Right atrium auricular region (tissue), 2 donors: Measurements from ENCODE around the gene RAET1G. TPM values are rescaled to one million over a fixed set of nuclear protein-coding genes. Genes with fewer than 3 reads are reported as not detected.

ENCODE experiments used
- DNase-seq: peaks from one replicate; pipeline ENCODE4 v3.0.0-alpha.2; 2019; ENCODE audit warnings: low spot score
- H3K27ac ChIP-seq, 2 donors: fragments of 200-600 bp; sonication (generic); 1 replicate in 1 of 2; 2 replicates in 1 of 2; pipeline ENCODE4 v1.5.1; 2016 to 2019
- H3K27me3 ChIP-seq, 2 donors: fragments of 200-600 bp; sonication (generic); one replicate each; pipeline versions ENCODE4 v1.5.1 to v1.6.0; 2017 to 2019
- H3K36me3 ChIP-seq: fragments of 200-600 bp; sonication (generic); one replicate; pipeline ENCODE4 v1.5.1; 2016
- H3K4me1 ChIP-seq, 2 donors: fragments of 200-600 bp; sonication (generic); one replicate each; pipeline versions ENCODE4 v1.5.1 to v1.6.0; 2017 to 2019
- H3K4me3 ChIP-seq, 2 donors: fragments of 200-600 bp; sonication (generic); 1 replicate in 1 of 2; 2 replicates in 1 of 2; pipeline ENCODE4 v1.5.1; 2017 to 2019; ENCODE audit warnings: mild to moderate bottlenecking in 1 of 2, moderate library complexity in 1 of 2
- H3K9me3 ChIP-seq, 2 donors: fragments of 200-600 bp; sonication (generic); one replicate each; pipeline ENCODE4 v1.5.1; 2019
- total RNA-seq, 2 donors: library from RNA; depleted of rRNA; stranded (reverse); fragments of >200 nt; gene quantifications; one replicate each; pipeline ENCODE4 v1.1.0, GENCODE V29; 2016
- TF ChIP-seq, protein P1 (sequence below), 2 donors: fragments of 200-600 bp; sonication (generic); IDR thresholded peaks; one replicate each; pipeline ENCODE4 v1.5.1; 2019; ENCODE audit warnings: antibody characterized with exemption in 2 of 2

Gene RAET1G
- total RNA-seq, 2 donors from 2014 or later = 1.5 to 1.6 TPM

DNA sequence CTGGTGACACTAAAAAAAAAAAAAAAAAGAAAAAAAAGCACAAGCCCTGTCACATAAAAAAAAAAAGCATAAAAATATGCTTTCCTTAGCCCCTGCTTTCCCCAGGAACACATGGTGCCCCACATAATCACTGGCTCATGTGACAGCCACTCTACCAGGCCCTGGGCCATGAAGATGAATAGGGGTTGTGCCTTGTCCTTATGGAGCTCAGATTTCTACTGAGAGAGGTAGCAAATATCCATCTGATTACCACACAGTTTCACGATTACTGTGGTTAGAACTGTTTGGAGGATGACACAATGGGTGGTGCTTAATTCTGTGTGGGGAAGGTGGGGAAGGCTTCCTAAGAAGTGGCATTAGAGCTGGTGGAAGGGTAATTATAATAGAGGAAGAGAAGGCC is 34.3 kb downstream of the RAET1G start:
- H3K4me3 ChIP-seq = no peak overlapping the region
- TF ChIP-seq, protein P1, sequence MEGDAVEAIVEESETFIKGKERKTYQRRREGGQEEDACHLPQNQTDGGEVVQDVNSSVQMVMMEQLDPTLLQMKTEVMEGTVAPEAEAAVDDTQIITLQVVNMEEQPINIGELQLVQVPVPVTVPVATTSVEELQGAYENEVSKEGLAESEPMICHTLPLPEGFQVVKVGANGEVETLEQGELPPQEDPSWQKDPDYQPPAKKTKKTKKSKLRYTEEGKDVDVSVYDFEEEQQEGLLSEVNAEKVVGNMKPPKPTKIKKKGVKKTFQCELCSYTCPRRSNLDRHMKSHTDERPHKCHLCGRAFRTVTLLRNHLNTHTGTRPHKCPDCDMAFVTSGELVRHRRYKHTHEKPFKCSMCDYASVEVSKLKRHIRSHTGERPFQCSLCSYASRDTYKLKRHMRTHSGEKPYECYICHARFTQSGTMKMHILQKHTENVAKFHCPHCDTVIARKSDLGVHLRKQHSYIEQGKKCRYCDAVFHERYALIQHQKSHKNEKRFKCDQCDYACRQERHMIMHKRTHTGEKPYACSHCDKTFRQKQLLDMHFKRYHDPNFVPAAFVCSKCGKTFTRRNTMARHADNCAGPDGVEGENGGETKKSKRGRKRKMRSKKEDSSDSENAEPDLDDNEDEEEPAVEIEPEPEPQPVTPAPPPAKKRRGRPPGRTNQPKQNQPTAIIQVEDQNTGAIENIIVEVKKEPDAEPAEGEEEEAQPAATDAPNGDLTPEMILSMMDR (IDR thresholded peaks at IDR 0.05) = no peak
- no peaks in the 10 kb centered on the region for H3K27me3 ChIP-seq
- no peaks in the 10 kb centered on the region for H3K36me3 ChIP-seq
- H3K4me1 ChIP-seq = peaks cover 0 to 5% of the 10 kb centered on the region in 2 donors
- no peak overlapping the region for H3K27ac ChIP-seq
- peak; percentile 52 for DNase-seq
- H3K9me3 ChIP-seq = no peaks in the 10 kb centered on the region

DNA sequence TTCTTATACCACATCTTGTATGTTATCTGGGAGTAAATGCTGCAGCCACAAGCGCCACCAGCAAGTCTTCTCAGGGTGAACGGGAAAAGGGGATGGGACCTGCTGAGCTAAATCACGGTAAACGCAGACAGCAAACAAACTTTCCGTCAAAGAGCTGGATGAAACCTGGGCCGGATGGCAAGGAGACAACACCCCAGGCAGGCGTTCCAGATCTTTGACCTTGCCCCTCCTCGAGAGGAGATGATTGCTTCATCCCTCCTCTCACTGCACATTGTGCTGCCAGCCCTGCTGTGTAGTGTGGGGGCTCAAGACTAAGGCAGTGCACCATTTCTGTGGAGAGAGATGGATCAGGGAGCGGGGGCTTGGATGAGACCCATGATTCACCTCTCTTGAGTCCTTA is 34.8 kb downstream of the RAET1G start:
- Histone ChIP-seq H3K9me3 (no peaks in the 10 kb centered on the region), H3K27me3 (no peaks in the 10 kb centered on the region), H3K27ac (no peak overlapping the region), H3K4me3 (no peak overlapping the region), H3K4me1 (peaks cover 0 to 5% of the 10 kb centered on the region in 2 donors), H3K36me3 (no peaks in the 10 kb centered on the region)
- DNase-seq = no peak
- TF ChIP-seq, protein P1 (IDR thresholded peaks at IDR 0.05) = no peak

DNA sequence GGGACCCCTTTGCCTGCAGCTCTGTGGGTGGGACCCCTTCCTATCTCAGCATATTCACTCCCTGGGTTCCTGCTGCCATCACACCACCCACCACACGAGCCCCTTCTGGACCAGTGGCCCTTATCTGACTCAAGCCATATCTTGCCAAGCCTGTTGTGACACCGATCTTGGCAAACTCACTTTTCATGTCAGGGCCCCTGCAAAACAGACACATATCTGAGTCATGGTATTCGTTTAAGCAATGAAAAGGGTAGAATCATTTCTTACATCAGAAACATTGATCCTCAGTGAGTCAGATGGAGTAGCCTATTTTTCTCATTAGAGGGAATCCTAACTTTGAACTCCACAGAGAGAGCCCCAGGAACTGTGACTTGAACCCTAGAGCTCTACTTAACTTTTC is 35.6 kb downstream of the RAET1G start:
- TF ChIP-seq, protein P1 (IDR thresholded peaks at IDR 0.05) = no peak
- DNase-seq = no peak
- H3K27ac ChIP-seq = no peak overlapping the region

DNA sequence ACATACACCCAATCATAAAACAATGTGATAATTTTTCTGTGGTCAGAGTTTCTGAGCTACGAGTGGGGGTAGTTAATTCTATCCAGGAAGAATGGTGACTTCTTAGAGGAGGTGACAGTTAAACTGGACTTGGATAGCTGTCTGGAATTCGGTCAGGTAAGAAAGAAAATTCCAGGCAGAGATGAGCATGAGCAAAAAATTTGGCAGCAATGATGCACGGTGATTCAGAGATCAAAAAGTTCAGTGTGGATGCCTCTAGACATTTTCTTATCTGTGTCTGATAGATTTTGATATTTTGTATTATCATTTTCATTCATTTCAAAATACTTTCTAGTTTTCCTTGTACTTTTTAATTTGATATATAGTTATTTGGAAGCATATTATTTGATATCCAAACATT is 37.0 kb downstream of the RAET1G start:
- Histone ChIP-seq H3K4me1 (peaks cover 0 to 5% of the 10 kb centered on the region in 2 donors), H3K27me3 (no peaks in the 10 kb centered on the region), H3K27ac (no peak overlapping the region), H3K9me3 (no peaks in the 10 kb centered on the region), H3K36me3 (no peaks in the 10 kb centered on the region), H3K4me3 (no peak overlapping the region)
- DNase-seq = no peak
- TF ChIP-seq, protein P1 (IDR thresholded peaks at IDR 0.05) = no peak

More for the DNA sequence above, 35.6 kb downstream of the RAET1G start:
- H3K9me3 ChIP-seq = no peaks in the 10 kb centered on the region
- H3K27me3 ChIP-seq = no peaks in the 10 kb centered on the region
- H3K4me3 ChIP-seq = no peak overlapping the region
- no peaks in the 10 kb centered on the region for H3K36me3 ChIP-seq
- peaks cover 0 to 5% of the 10 kb centered on the region in 2 donors for H3K4me1 ChIP-seq

DNA sequence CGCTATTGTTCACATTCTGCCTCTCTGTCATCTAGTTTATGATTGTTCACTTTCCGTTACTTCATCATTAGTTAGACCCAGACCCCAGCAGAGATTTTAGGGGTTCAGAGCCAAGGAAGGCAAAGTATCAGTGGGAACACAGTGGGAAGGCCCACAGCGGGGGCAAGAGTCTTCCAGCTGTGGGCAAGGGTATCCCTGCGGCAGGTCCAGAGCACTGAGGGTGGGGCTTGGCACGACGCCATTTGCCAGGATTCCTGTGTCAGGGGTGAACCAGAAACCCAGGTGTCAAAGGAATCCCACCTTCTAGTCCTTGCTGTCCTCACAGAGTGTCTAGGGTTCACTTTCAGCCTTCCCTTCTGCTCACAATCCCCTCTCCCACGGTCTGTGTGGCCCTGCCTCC is 38.3 kb downstream of the RAET1G start:
- H3K9me3 ChIP-seq = no peaks in the 10 kb centered on the region
- H3K27ac ChIP-seq = no peak overlapping the region
- H3K27me3 ChIP-seq = no peaks in the 10 kb centered on the region
- peak; percentile 46 for DNase-seq
- H3K4me3 ChIP-seq = no peak overlapping the region
- peaks cover 0 to 5% of the 10 kb centered on the region in 2 donors for H3K4me1 ChIP-seq
- H3K36me3 ChIP-seq = no peaks in the 10 kb centered on the region
- TF ChIP-seq, protein P1 (IDR thresholded peaks at IDR 0.05) = no peak

DNA sequence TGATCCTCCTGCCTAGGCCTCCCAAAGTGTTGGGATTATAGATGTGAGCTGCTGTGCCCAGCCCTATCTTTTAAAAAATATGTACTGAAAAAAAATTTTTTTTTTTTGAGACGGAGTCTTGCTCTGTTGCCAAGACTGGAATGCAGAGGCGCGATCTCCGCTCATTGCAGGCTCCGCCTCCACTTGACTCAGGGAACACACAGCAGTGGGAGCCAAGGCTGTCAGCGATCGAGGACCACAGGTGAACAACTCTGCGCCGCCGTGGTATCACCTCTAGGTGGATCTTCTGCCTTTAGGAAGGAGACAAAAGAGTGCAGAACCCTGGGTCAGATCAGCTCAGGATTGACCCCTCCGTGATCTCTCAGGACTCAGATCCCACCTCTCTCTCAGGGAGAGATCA is 38.7 kb downstream of the RAET1G start:
- H3K4me3 ChIP-seq = no peak overlapping the region
- no peak overlapping the region for H3K27ac ChIP-seq
- H3K9me3 ChIP-seq = no peaks in the 10 kb centered on the region

More for the DNA sequence above, 38.7 kb downstream of the RAET1G start:
- no peaks in the 10 kb centered on the region for H3K27me3 ChIP-seq
- TF ChIP-seq, protein P1 (IDR thresholded peaks at IDR 0.05) = no peak
- peaks cover 0 to 5% of the 10 kb centered on the region in 2 donors for H3K4me1 ChIP-seq
- DNase-seq = peak; percentile 64
- H3K36me3 ChIP-seq = no peaks in the 10 kb centered on the region
